GM12878 (cell line): ENCODE data around the gene UNC93B1. TPM values are rescaled to one million over a fixed set of nuclear protein-coding genes. Genes with fewer than 3 reads are reported as not detected.

Experiments used
- CBX3 ChIP-seq: fragments of 200-600 bp; sonication (generic); IDR thresholded peaks from 2 replicates; pipeline ENCODE4 v1.6.1; 2016; ENCODE audit warnings: low read depth, borderline replicate concordance
- ESRRA ChIP-seq: IDR thresholded peaks from 2 replicates; pipeline ENCODE4 v1.6.1; 2012; ENCODE audit warnings: mild to moderate bottlenecking, low read length, improper control_type of control experiment
- GATAD2B ChIP-seq: fragments of 450-650 bp; conservative IDR thresholded peaks from 2 replicates; pipeline ENCODE4 v1.6.1; 2017; ENCODE audit warnings: low read depth, mild to moderate bottlenecking, moderate library complexity
- IKZF1 ChIP-seq: fragments of 450-650 bp; conservative IDR thresholded peaks from 2 replicates; pipeline ENCODE4 v1.6.1; 2017; ENCODE audit warnings: antibody characterized with exemption, mild to moderate bottlenecking
- NR2C2 ChIP-seq: IDR thresholded peaks from 2 replicates; pipeline ENCODE4 v1.6.1; 2011; ENCODE audit warnings: borderline replicate concordance, low read depth; ENCODE audit not compliant: control insufficient read depth, insufficient read length
- SIN3A ChIP-seq: IDR thresholded peaks from 2 replicates; pipeline ENCODE4 v1.6.1; 2012; ENCODE audit warnings: low read depth, low read length, improper control_type of control experiment
- SMAD1 ChIP-seq: fragments of 450-650 bp; IDR thresholded peaks from 2 replicates; pipeline ENCODE4 v1.6.1; 2018; ENCODE audit warnings: mild to moderate bottlenecking, low read depth; ENCODE audit not compliant: partially characterized antibody
- SP1 ChIP-seq: IDR thresholded peaks from one replicate; pipeline ENCODE4 v1.6.1; 2011; ENCODE audit warnings: low read depth, low read length
- SREBF1 ChIP-seq: IDR thresholded peaks from 2 replicates; pipeline ENCODE4 v1.6.1; 2012; ENCODE audit warnings: mild to moderate bottlenecking, low read length
- TAF1 ChIP-seq: IDR thresholded peaks from 2 replicates; pipeline ENCODE4 v1.6.1; 2011; ENCODE audit warnings: mild to moderate bottlenecking, low read depth, low read length, borderline replicate concordance
- TCF7 ChIP-seq: IDR thresholded peaks from 2 replicates; pipeline ENCODE4 v1.6.1; 2014; ENCODE audit warnings: antibody characterized with exemption, borderline replicate concordance
- ZBED1 ChIP-seq: IDR thresholded peaks from 2 replicates; pipeline ENCODE4 v1.6.1; 2016; ENCODE audit warnings: borderline replicate concordance
- ZBTB11 ChIP-seq: fragments of 450-650 bp; formaldehyde crosslinking; IDR thresholded peaks from 2 replicates; pipeline ENCODE4 v1.5.0; 2022; ENCODE audit warnings: mild to moderate bottlenecking, missing genetic modification characterization
- ZBTB4 ChIP-seq: fragments of 450-650 bp; formaldehyde crosslinking; IDR thresholded peaks from 2 replicates; pipeline ENCODE4 v1.4.0; 2022; ENCODE audit warnings: mild to moderate bottlenecking, moderate library complexity
- ZNF24 ChIP-seq: fragments of 450-650 bp; IDR thresholded peaks from 2 replicates; pipeline ENCODE4 v1.6.1; 2017; ENCODE audit warnings: antibody characterized with exemption, mild to moderate bottlenecking
- ZNF687 ChIP-seq: fragments of 450-650 bp; IDR thresholded peaks from 2 replicates; pipeline ENCODE4 v1.6.1; 2017; ENCODE audit warnings: mild to moderate bottlenecking, moderate library complexity
- polyA plus RNA-seq, 11 experiments: library from polyadenylated mRNA; depleted of rRNA in 4 of 11; unstranded in 6 of 11; stranded (reverse) in 5 of 11; fragments of >200 nt; fragmentation: Nextera tagmentation in 4 of 11; fragmentation: Illumina TruSeq in 1 of 11; extraction: Ambion mirVana in 4 of 11; extraction: Trizol in 1 of 11; gene quantifications; 1 replicate in 1 of 11; 2 replicates in 10 of 11; pipeline versions ENCODE4 v1.2.1 to v1.2.3, GENCODE V29; 2011 to 2016; ENCODE audit warnings: inconsistent platforms in 2 of 11, missing spikeins in 2 of 11, low read depth in 1 of 11
- total RNA-seq, 4 experiments: library from RNA; depleted of rRNA in 3 of 4; stranded (reverse); fragments of >200 nt in 3 of 4; fragmentation: Illumina TruSeq in 1 of 4; extraction: Trizol in 1 of 4; gene quantifications; 2 replicates each; pipeline versions ENCODE4 v1.2.1 to v1.2.3, GENCODE V29; 2013 to 2021

The UNC93B1 gene
- total and polyA plus RNA-seq, 10 of the 15 experiments (the other 5 are each of a cell fraction or from before 2014, with no cell fraction given), result 1.3 to 79.7 (median 36.3) TPM

DNA sequence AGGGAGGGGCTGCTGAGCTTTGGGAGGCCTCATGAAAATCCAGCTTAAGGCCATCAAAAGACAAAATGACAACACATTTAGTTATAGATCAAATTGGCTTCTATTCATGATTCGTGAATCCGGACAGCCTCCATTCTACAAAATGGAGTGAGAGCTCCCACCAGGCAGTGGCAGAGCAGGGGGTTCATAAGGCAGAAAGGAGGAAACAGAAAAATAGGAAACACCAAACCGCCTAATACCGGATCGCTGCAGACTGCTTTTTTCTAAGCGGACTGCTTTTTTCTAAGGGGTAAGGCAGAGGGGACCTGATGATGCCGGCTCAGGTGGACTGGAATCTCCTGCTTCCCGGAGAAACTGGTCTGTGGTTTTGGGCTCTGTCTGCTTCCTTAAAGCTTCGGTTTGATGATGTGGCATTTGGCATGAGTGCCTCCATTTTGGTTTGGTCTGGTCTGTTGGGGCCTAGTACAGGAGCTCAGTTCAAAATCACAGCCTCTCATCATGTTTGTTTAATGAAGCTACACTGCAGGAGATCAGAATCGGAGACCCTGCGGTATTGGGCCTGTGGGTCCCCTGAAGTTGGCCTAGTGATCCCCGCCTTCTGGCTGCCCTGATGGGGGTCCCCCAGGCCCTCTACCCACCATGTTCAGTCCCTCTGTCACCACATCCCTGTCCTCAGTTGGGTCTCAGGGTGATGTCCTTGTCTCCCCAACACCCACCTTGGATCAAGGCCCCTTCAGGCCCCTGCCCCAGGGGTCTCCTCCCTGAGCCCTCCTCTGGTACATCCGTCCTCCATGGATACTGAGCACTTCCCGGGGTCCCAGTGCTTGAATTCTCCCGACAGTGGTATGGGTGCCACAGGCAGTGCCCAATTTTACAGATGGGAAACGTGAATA, 7.4 kb upstream of the UNC93B1 start (continued):
- no peak for TF ChIP-seq ZBTB4 (CRISPR knock-in tag)
- TF ChIP-seq ZBED1, result no peak
- TF ChIP-seq ZNF24, result no peak
- TF ChIP-seq TCF7, result no peak
- no peak for TF ChIP-seq SIN3A
- no peak for TF ChIP-seq NR2C2
- TF ChIP-seq ESRRA, result no peak
- TF ChIP-seq GATAD2B, result no peak
- TF ChIP-seq CBX3, result no peak
- no peak for TF ChIP-seq ZBTB11 (CRISPR knock-in tag)
- no peak for TF ChIP-seq TAF1
- TF ChIP-seq ZNF687, result no peak
- no peak for TF ChIP-seq SMAD1
- TF ChIP-seq SREBF1, result no peak
- TF ChIP-seq SP1, result no peak
- no peak for TF ChIP-seq IKZF1
